ENCODE measurements around the gene SLC30A3.

The SLC30A3 gene

DNA sequence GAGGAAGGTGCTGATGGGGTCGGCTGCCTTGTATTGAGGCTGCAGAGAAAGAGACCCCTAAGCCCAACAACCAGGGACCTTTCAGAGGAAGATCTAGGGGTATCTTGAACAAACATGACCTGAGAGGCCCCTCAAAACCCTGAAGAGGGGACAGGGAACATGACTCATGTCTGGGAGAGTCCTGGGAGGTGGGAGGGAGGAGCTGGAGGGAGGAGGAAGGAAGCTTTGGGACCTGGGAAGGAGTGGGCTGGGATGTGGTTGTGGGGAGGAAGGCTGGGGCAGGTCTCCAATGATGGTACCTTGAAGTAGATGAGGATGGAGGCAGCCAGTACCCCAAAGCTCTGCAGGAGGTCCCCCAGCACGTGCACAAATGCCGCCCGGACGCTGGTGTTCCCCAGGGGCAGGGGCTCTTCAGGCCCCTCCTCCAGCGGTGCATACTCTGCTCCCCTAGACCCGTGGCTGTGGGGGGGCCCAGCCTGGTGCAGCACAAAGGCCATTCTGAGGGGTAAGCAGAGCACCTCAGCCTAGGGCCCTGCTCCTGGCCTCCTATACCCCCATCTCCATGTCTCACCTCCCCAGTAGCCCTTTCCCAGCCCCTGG, 5.9 kb downstream of the SLC30A3 start:
- no peak for DNase-seq

DNA sequence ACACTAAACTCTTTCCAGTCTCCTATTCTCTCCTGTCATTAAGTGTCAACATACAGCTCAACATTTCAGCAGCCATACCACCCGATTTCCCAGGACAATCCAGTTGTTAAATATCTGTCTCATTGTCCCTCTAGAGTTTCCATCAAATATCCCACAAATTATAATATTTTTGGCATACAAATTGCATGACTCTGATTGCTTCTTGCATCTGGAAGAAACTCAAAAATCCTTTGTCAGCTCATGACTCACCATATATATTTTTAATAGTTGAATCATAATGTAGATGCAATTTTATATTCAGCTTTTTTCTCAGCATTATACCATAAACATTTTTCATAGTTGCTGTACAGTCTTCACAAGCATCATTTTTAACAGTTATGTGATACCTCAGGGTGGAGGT, 7.2 kb downstream of the SLC30A3 start:
- DNase-seq = no peak

DNA sequence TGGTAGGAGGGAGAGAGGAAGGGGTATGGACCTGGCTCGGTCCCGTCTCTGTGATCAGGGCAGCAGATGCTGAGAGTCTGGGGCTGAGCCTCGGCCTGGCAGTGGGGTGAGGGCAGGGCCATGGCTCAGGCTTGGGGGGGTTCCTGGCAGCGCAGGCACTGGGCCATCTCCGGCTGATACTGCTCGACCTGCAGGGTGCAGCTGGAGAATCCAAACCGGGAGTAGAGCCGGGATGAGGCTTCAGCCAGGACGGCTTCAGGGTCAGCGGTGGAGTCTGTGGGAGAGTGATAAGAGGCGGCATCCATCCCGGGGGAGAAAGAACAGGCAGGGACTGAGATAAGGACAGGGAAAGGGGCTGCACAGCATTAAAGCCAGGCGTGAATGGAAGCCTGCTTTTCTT, 7.7 kb downstream of the SLC30A3 start:
- DNase-seq = no peak

DNA sequence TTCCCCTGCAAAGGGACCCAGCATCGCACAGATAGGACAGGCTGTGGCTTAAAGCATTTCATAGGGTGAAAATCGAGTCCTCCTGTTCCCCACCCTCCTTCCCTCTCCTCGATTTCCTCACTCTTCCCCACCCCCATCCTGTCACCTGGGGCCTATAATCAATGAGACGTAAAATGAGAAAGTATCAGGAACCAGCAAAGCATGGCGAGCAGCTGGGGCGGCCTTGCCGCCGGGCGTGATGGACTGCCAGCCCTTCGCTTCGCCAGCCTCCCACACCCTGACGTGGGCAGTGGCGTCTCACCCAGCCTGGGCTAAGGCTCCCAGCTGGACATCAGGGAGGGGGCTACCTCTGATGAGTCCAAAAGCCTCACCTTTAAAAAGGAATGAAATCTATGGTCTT, 11.1 kb downstream of the SLC30A3 start:
- DNase-seq = no peak

DNA sequence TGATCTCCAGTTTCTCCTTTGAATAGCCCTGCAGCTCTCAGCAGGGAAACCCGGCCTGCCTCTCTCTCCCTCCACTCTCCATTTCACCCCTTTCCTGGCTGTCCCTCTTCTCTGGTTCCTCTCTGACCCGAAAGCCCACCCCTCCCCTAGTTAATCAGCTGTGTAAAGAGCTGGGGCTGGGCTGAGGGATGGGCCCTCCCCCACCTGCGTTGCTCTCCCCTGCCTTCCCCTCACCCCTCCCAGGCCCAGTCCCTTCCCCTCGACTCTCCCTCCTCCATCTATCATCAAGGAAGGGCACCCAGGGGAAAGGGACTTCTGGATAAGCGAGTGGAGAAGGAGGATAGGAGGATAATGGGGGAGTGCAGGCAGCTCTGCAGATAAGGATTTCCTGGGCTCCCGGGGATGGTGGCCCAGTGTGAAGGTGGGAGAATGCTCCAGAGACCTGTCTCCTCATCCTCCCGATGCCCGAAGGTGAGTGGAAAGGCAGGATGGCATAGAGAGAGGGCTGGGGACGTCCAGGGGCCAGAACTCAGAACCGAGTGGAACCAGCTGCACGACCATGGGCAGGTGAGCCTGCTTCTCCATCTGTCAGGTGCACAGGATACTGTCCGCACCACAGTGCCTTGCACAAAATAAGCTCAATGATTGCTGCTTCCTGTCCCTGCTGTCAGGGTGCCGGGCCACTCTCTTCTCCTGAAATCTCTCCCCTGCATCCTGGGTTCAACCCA, 12.0 kb downstream of the SLC30A3 start:
- DNase-seq = no peak

DNA sequence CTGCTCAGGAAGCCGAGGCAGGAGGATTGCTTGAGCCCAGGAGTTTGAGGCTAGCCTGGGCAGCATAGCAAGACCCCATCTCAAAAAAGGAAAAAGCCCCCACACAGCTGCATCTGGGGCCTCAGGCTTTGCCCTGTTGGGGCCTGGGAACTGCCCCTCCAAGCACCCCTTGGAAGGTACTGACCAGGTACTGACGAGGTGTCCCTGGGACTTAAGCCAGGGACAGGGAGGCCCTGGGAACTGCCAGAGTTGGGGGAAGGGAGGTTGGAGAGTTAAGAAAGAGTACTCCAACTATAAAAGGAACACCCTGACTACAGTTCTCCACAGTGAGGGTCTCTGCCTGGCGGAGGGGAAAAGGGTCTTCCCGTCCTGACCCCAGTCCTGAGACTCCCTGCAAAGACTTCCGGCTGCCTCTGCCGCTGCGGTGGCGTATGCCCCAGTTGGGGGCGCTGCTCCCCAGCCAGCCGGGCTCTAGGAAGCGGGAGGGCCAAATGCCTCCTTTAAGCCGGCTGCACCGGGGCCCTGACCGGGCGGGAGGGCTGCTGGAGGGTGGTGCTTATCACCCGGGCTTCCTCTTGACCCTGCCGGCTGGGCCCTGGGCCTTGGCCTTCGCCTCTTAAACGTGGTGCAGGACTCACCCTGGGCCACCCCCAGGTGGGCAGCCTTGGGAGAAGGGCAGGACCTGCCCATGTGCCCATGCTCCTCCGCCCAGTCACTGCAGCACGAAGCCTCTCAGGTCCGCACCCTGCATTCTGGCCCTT, 12.8 kb downstream of the SLC30A3 start:
- DNase-seq = no peak

DNA sequence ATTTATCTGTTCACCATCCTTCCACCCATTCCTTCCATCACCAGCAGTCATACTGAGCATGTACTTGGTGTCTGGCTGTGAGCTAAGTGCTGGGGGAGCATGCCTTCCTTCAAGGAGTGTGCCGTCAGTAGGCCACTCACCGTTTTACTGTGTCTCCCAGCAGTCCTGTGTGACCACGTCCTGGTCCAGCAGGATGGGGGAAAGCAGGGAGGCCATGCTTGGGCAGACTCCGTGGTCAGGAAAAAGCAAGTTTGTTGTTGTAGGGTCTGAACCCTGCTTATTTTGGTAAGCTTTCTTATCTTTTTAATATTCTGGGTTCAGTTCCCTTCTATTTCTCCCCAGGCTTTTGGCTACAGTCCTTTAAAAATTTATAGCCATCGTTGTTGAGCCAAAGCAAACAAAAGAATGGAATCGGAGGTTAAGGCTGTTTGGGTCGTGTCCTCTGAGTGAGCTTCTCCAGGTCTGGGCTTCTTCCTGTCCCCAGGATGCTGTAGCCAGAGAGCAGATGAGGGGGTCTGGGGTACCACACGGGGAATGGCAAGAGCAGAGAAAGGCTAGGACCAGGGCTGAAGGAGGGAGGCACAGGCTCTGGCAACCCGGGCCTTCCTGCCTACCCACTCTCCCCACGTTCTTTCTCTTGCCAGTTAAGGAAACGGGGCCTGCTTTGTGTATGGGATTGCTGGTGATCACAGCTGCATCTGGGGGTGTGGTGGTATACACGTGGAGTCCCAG, 13.5 kb downstream of the SLC30A3 start:
- no peak for DNase-seq

DNA sequence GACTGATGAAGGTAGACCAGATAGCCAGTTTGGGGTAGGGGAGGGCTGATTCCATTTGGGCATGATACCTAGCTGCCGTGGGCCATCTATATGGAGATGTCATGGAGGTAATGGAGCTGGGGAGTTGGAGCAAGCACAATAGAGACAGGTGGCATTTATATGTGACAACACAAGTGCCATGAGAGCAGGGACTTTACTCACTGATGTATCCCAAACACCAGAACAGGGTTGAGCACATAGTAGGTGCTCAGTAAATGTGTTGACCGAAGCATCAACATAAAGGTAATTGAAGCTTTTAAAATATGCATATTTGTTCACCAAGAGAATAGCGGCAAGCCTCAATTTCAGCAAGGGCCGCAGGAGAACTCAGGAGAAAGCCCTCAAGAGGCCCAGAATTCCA, 15.0 kb downstream of the SLC30A3 start:
- DNase-seq = no peak

DNA sequence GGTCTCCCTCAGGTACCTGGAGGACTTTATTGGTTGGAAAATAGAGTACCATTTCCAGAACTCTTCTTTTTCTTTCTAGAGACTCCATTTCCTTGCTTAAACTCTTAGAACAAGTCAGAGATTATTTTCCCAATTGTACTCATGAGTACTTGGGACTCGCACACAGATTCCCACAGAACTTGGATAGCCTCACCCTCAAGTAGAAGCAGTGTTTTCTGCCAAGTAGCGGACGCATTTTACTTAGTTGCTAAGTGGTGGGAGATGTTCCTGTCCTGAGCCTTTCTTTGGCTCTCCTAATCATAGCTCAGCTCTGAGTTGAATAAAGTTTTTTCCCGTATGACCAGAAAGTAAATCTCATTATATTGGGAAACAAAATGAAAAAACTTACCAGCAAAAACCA, 17.2 kb downstream of the SLC30A3 start:
- no peak for DNase-seq

DNA sequence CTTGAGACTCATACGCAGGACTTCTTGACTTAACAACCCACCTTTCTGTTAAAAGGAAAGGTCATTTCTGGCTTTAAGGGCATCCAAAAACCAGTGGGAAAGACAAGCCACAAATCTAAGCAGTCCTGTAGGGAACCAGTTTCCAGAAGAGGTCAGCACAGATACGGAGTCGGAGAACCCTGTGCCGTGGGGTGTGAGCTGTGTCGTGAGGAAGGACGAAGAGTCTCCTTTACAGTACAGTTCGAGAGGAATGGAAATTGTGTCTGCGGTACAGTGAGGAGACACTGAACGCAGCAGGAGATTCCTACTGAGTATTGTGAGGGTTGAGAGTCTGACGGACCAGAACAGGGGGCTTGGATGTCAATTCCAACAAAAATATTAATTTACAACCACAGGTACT, 17.7 kb downstream of the SLC30A3 start:
- DNase-seq = no peak

DNA sequence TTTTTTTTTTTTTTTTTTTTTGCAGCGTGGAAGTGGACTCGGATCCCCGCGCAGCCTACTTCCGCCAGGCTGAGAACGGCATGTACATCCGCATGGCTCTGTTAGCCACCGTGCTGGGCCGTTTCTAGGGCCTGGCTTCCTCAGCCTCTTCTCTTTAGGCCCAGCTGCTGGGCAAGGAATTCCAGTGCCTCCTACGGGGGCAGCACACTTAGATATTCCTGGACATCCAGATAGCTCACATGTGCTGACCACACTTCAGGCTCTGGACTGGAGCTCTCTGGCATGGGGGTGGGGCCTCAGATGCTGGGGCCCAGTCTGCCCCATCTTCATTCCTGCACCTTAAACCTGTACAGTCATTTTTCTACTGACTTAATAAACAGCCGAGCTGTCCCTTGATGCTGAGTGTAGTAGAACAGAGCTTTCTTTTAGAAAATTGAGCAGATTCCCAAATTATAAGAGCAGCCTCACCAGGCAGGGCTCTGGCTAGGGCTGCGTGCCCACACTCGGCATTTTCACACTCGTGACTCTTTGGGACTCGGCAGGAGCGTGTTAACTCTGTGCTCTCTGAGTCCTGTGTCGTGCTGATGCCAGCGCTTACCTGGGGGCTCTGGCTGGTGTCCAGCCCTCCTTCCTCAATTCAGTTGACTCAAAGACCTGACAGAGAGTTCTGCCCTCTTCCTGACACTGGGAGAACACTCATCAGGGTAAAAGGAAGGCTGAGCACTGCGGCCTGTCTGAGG, 19.3 kb downstream of the SLC30A3 start:
- no peak for DNase-seq

DNA sequence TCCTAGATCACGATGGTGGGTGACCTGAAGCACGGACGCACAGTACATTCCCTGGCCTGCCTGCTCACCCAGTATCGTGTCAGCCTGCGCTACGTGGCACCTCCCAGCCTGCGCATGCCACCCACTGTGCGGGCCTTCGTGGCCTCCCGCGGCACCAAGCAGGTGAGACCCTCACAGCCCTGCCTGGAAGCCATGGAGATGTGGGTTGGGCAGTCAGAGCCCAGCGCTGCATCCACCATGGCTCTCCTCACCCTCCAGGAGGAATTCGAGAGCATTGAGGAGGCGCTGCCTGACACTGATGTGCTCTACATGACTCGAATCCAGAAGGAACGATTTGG, 20.3 kb downstream of the SLC30A3 start:
- DNase-seq = no peak

DNA sequence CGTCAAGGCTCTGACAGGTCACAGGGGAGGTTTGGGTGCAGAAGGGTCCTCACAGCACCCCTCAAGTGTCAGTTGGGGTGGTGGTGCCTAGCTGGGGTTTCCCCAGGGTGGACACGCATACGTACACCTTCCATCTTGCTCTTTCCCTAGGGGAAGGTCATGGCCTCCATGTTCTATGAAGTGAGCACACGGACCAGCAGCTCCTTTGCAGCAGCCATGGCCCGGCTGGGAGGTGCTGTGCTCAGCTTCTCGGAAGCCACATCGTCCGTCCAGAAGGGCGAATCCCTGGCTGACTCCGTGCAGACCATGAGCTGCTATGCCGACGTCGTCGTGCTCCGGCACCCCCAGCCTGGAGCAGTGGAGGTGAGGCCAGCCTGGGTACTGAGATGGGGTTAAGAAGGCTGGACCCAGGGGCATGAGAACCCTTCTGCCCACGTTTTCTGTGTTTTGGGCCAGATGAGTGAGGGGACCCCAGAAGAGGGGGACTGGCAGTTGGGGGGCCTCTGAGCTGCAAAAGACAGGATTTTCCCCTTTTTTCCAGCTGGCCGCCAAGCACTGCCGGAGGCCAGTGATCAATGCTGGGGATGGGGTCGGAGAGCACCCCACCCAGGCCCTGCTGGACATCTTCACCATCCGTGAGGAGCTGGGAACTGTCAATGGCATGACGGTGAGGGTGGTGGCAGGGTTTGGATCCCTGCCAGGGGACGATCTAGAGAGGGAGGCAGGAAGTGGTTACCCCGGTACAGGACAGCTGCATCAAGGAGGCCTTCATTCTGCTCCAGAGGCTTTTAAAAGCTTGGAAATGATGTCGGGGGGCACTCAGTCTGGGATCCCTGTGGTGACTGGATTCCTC, 20.9 kb downstream of the SLC30A3 start:
- no peak for DNase-seq

DNA sequence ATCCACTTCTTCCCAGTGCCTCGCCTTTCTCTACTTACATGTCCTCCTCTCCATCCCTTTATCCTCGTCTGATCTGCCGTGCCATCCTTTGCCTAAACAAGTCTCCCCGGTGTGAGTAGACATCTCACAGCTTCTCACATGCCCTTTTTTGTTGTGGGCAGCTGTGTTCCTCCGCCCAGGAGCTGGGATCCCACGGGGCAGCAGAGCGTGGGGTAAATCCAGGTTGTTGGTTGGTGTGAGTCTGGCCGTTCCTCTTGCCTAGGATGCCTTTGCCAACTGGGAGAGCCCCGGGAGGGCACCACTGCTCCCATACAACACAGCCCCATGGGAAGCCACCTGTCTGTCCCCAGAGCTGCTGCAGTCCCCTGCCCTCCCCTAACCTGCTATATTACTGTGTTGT, 22.4 kb downstream of the SLC30A3 start:
- no peak for DNase-seq

DNA sequence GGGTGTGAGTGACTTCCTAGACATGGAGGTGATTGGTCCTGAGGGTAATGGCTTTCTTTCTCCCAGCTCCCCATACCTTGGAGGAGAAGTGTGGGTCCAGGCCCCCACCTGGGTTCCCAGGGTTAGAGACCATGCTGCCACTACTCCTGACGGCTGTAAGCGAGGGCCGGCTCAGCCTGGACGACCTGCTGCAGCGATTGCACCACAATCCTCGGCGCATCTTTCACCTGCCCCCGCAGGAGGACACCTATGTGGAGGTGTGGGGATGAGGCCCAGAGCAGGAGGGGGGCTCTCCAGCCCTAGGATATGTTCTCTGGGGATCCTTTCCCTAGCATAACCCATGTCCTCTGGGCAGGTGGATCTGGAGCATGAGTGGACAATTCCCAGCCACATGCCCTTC, 23.9 kb downstream of the SLC30A3 start:
- DNase-seq = no peak

DNA sequence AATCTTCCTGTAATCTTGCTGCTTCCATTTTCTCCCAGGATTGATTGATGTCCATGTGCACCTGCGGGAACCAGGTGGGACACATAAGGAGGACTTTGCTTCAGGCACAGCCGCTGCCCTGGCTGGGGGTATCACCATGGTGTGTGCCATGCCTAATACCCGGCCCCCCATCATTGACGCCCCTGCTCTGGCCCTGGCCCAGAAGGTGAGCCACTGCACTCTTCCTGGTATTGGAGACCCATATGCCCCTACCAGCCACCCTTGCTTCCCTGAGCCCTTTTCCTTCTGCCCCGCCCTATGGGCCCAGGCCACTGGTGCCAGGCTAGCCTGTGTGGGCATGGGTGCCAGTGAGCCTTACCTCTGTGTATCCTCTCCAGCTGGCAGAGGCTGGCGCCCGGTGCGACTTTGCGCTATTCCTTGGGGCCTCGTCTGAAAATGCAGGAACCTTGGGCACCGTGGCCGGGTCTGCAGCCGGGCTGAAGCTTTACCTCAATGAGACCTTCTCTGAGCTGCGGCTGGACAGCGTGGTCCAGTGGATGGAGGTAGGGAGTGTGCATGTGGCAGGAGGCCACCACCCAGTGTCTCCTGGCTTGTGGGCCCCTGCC, 25.4 kb downstream of the SLC30A3 start:
- no peak for DNase-seq

DNA sequence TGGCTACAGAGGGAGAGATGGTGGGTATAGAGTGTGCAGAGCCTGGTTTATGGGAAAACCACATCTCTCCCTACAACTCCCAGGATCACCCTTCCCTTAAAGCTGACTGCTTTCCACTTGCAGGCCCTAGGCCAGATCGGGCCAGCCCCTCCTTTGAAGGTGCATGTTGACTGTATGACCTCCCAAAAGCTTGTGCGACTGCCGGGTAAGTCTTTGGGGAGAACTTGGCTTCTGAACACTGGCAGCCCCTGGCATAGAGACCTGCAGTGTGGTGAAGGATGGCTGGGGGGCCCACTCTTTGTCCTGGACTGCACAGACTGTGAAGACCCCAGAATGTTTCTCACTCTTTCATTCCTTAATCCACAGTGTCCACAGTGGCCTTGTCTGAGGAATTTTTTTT, 26.2 kb downstream of the SLC30A3 start:
- DNase-seq = no peak

DNA sequence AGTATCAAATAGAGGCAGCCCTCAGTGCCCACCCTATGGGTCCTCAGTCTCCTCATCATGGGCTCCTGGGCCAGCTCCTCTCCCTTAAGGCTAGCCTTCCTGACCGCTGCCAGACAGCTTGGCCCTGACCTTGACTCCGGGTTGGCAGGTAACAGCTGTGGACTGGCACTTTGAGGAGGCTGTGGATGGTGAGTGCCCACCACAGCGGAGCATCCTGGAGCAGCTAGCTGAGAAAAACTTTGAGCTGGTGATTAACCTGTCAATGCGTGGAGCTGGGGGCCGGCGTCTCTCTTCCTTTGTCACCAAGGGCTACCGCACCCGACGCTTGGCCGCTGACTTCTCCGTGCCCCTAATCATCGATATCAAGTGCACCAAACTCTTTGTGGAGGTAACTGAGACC, 26.7 kb downstream of the SLC30A3 start:
- DNase-seq = no peak

DNA sequence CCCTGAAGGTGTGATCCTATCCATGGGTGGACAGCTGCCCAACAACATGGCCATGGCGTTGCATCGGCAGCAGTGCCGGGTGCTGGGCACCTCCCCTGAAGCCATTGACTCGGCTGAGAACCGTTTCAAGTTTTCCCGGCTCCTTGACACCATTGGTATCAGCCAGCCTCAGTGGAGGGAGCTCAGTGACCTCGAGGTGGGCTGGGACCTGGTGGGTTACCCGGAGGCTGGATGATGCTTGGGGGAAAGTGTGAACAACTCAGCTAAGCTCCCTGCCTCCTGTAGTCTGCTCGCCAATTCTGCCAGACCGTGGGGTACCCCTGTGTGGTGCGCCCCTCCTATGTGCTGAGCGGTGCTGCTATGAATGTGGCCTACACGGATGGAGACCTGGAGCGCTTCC, 29.5 kb downstream of the SLC30A3 start:
- no peak for DNase-seq

DNA sequence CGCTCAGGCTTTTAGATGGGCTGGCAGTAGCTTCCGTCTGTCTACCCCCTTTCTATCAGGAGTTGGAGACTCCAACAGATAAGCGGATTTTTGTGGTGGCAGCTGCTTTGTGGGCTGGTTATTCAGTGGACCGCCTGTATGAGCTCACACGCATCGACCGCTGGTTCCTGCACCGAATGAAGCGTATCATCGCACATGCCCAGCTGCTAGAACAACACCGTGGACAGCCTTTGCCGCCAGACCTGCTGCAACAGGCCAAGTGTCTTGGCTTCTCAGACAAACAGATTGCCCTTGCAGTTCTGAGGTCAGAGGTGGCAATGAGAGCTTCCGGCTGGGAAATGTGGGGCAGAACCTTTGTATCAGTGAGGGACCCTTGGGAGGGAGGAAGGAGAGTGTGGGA, 30.9 kb downstream of the SLC30A3 start:
- no peak for DNase-seq

DNA sequence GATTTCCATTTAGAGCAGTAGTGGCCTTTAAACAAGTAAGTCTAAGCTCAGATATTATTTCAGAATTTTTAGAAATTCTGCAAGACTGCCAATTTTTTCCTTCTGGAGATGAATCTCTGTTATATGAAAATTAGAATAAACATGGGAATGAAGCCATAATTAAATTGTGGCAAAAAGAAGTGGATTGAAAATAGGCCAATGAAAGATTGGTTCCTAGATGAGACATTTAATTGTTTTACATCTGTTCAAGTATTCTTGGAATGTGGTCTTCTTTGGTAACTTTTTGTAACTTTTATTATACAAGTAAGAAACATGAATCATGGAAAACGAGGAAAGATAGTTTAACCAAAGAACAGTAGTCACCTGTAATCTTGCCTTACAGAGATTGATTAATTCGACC, 35.3 kb downstream of the SLC30A3 start:
- no peak for DNase-seq

DNA sequence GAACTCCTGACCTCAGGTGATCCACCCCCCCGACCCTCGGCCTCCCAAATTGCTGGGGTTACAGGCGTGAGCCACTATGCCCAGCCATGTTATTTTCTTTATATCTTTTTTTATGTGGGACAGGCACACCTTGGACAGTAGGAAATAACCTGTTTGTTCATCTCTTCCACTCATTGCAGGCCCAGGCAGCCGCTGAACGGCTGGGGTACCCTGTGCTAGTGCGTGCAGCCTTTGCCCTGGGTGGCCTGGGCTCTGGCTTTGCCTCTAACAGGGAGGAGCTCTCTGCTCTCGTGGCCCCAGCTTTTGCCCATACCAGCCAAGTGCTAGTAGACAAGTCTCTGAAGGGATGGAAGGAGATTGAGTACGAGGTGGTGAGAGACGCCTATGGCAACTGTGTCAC, 37.3 kb downstream of the SLC30A3 start:
- DNase-seq = no peak
